ENCODE data around the gene XXYLT1.

The XXYLT1 gene

GRCh38 chr3:195071011-195071728, 199.8 kb downstream of the XXYLT1 start:
- TF ChIP-seq CTCF (IDR thresholded peaks at IDR 0.05; ENCODE audit: extremely low read depth, insufficient read depth, missing control alignments): no peak
- DNase-seq (ENCODE audit: low spot score): no peak
- in situ Hi-C loops (cut with MboI; ENCODE audit: low pct_unique_long_range_greater_than_20kb, low sequenced_read_pairs, unreplicated experiment): no loop called here

DNA sequence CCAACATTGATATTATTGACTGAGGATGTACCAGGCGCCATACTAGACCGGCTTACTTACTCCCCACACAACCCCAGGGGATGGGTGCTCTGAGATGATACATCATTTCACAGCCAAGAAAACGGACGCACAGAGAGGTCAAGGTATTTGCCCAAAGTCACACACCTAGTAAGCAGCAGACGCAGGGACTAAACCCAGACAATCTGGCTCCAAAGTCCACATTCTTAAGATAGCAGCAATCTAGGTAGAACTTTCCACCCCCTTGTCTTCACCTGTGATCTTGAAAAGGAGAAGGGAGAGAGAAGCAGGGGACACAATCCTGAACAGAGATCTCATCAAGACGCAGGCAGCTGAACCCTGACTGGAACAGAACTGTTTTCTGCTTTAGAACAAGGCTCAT, 200.6 kb downstream of the XXYLT1 start:
- DNase-seq (ENCODE audit: low spot score): no peak
- no peak for TF ChIP-seq CTCF (IDR thresholded peaks at IDR 0.05; ENCODE audit: extremely low read depth, insufficient read depth, missing control alignments)
- in situ Hi-C loops (cut with MboI; ENCODE audit: low pct_unique_long_range_greater_than_20kb, low sequenced_read_pairs, unreplicated experiment): no loop called here

DNA sequence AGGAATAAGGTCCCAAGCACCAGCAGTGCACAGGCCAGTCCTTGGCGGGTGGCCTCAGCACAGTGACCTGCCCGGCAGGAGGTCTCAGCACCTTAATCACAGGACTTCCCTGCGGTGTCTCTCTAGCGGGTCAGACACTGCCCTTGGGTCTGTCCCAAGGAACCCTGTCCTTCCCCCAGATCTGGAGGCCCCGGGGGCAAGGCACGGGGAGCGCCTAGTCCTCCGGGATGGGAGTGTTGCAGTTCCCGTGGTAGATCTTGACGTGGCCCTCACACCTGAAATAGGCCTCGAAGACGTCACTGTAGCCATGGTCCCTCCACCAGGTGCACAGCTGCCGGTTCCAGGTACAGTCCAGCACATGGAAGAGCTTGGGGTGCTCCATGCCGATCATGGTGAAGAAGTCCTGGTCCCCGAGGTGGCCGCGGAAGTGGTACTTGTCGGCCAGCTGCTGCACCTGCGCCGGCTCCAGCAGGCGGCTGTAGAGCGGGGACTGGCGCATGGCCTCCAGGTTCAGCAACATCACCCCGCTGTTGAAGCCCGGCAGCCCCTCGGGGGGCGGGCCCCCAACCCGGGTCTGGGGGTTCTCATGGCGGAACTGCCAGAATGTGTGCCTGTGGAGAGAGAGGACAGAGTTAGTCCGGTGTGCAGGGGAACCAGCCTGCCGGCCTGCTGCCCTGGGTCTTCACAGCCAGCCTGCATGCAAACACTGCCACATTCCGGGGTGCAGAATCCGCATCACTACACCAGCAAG, 201.3 kb downstream of the XXYLT1 start:
- no peak for TF ChIP-seq CTCF (IDR thresholded peaks at IDR 0.05; ENCODE audit: extremely low read depth, insufficient read depth, missing control alignments)
- in situ Hi-C loops (cut with MboI; ENCODE audit: low pct_unique_long_range_greater_than_20kb, low sequenced_read_pairs, unreplicated experiment): no loop called here
- DNase-seq (ENCODE audit: low spot score): no peak

GRCh38 chr3:195068084-195069080, 202.6 kb downstream of the XXYLT1 start:
- DNase-seq (ENCODE audit: low spot score): no peak
- no peak for TF ChIP-seq CTCF (IDR thresholded peaks at IDR 0.05; ENCODE audit: extremely low read depth, insufficient read depth, missing control alignments)
- in situ Hi-C loops (cut with MboI; ENCODE audit: low pct_unique_long_range_greater_than_20kb, low sequenced_read_pairs, unreplicated experiment): no loop called here

- TF ChIP-seq CTCF (IDR thresholded peaks at IDR 0.05; ENCODE audit: extremely low read depth, insufficient read depth, missing control alignments): no peak
- no peak for DNase-seq (ENCODE audit: low spot score)
- in situ Hi-C loops (cut with MboI; ENCODE audit: low pct_unique_long_range_greater_than_20kb, low sequenced_read_pairs, unreplicated experiment): no loop called here
Measured at GRCh38 chr3:195066441-195066841, 204.5 kb downstream of the XXYLT1 start.

DNA sequence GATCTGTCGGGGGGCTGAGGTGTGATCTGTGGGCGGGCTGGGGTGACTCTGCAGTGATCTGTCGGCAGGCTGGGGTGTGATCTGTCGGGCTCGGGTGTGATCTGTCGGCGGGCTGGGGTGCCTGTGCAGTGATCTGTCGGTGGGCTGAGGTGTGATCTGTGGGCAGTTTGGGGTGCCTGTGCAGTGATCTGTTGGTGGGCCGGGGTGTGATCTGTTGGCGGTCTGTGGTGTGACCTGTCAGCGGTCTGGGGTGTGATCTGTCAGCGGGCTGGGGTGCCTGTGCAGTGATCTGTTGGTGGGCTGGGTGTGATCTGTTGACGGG, 205.1 kb downstream of the XXYLT1 start:
- TF ChIP-seq CTCF (IDR thresholded peaks at IDR 0.05; ENCODE audit: extremely low read depth, insufficient read depth, missing control alignments): no peak
- in situ Hi-C loops (cut with MboI; ENCODE audit: low pct_unique_long_range_greater_than_20kb, low sequenced_read_pairs, unreplicated experiment): no loop called here
- DNase-seq (ENCODE audit: low spot score): no peak
